Activated gamma-delta T cell (primary cell): ENCODE measurements around the gene MAN1A1.

Experiments used
- DNase-seq: peaks from one replicate; lab custom pipeline; 2025; lab: John Stamatoyannopoulos, UW

The MAN1A1 gene

DNA sequence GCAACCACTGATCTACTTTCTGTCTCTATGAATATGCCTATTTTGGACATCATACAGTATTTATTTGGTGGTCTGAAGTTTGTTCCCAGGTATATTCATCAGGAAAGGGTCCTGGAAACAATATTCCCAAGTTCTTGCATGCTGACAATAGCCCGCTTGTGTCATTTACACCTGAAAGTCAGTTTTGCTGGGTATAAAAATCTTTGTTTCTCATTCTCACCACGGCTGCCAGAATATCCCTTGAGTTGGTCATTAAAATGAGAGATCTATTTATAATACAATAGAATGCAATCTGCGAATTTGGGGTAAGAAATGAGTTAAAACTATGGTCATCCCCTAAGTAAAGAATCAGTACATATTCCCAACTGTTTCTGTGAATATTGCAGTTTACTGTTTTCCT lies 79.0 kb downstream of the MAN1A1 start:
- no peak for DNase-seq

DNA sequence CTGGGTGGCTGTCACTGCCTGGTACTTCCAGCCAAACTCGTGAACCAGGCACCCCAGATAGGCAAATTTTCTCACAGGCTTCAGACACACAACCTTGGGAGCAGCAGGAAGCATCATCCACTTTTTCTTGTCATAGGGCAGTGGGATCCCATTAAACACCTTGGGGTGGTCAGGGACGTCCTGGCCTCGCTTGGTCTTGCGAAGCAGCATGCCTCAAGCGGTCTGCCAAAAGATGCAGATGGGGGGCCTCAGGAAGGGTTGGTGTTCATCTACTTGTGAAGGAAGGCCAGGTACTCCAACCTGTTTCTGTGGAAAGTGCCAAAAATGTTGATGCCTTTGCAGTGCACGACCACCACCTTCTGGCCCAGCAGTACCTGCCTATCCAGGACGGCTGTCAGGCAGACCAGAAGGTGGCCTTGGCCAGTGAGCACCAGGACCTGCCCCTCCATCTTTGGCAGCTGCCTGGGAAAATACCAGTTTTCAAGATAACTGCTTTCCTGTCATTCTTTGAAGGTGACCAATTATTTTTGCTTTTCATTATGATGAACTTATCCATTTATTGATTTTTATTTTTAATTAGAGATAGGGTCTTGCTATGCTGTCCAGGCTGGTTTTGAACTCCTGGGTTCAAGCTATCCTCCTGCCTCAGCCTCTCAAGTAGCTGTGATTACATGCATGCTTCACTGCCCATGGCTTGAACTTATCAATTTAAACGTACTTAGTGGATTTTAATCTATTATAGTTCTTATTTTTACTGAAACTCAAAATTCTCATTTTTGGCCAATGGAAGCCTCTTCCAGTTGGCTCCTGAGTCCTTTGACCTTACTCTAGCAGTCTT lies 80.1 kb downstream of the MAN1A1 start:
- no peak for DNase-seq

DNA sequence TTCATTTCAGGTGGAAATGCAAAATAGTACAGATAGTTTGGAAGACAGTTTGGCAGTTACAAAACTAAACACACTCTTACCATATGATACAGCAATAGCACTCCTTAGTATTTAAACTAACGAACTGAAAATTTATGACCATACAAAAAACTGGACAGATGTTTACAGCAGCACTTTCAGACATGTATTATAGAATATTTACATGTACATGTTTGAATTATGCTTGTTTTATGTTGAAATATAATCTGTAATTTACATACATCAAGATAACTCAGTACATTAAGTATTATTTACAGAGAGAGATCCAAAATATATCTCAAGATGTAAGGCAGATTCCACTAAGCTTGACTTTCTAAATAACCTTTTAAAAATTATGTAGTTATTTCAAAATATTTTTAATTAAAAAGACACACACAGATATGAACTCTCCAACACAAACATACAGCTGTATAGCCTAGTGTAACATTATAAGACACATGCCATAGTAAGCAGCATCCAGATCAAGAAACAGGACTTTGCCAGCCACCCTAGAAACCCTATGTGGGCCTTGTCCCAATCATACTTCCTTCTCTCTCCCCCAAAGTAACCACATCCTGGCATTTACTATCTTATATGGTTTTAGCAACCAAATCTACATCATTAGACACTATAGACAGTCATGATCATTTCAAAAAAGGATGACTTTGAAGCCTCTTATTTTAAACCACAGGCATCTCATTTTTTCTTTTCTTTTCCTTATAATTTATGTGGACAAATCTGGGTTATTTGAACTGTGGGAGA lies 82.2 kb downstream of the MAN1A1 start:
- DNase-seq = no peak

DNA sequence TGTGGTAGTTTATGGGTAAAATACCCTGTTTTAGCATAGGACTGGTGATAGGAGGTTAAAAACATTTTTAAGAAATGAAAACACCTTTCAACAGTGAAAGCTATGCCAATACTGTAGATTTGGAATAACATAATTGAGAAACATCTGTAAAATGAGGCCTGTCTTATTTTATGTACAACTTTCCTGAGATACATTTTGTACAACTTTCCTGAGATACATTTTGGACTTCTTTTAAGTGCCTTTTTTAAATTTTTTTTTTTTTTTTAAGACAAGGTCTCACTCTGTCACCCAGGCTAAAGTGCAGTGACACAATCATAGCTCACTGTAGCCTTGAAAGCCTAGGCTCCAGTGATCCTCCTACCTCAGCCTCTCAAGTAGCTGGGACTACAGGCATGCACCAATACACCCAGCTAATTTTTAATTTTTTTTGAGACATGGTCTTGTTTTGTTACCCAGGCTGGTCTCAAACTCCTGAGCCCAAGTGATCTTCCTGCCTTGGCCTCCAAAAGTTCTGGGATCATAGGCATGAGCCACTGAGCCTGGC lies 84.6 kb downstream of the MAN1A1 start:
- no peak for DNase-seq

DNA sequence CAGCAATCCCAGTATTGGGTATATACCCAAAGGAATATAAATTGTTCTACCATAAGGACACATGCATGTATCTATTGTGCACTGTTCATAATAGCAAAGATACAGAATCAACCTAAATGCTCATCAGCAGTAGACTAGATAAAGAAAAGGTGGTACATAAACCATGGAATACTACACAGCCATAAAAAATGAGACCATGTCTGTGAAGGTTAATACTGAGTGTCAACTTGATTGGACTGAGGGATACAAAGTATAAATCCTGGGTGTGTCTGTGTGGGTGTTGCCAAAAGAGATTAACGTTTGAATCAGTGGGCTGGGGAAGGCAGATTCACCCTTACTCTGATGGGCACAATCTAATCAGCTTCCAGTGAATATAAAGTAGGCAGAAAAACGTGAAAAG lies 86.9 kb downstream of the MAN1A1 start:
- DNase-seq = no peak

DNA sequence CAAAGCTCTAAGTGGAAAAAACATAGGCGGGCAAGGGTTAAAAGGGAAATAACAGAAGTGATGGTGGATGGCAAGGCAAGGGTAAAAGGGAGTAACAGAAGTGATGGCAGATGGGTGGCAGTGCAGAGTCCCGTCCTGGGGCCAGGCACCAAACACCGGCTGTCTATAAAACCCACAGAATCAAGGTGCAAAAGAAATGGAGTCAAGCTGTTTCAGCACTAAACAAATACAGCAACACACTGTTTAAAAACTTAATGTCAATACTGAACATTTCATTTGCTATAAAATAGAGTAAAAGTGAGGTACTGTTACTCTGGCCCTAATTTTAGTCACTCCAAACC lies 87.6 kb downstream of the MAN1A1 start:
- no peak for DNase-seq

DNA sequence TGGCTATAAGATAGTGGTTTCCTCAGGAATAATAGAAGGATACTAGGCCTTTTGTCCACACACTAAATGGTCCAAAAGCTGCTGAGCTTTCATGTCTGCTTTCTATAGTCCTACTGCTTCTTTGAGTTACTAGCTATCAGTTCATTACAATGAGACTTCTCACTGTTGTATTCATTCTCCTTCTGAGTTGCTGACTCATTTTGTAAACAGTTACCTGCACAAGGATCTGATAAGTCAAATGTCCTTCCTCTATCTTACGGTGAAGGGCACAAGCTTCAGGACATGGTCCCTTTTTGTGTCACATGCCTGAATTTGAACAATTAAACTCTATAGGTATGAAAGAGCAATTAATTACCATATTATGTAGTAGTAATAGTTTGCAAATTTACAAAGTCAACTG lies 90.5 kb downstream of the MAN1A1 start:
- no peak for DNase-seq

DNA sequence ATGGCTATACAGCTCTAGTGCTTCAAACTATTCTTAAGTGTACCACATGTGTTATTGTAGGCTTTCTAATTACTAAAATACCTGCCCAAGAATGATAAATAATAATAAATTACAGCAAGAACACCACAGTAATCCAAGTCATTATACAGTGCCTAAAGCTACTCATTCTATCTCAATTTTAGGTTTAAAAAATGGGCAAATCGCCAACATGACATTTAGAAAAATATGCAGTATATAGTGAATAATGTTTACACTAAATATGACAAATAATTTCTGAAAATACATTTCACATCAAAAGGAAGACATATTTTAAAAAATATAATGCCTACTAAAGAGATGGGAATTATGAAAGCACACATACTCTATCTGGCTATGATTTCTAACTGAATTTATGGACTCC lies 91.8 kb downstream of the MAN1A1 start:
- no peak for DNase-seq

DNA sequence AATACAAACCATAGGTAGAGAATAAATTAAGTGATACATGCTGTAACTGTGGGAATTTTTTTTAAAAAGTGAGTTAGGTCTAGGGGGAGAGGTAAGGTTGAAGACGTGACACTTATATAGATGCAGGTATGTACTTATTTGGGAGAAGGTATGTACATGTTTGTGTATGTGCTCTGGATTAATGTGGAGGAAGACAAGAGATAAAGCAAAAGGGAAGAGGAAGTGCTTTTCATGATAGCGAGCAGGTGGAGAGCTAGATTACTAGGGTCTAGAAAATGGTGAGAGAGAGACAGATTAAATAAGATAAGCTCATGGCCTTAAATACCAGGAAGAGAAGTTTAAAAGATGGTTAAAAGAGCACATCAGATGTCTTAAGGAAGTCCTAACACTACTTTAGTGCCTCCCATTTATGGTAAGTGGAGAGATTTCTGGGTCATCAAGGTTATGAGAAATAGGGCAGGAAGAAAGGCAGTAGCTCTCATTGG lies 92.5 kb downstream of the MAN1A1 start:
- DNase-seq = no peak

DNA sequence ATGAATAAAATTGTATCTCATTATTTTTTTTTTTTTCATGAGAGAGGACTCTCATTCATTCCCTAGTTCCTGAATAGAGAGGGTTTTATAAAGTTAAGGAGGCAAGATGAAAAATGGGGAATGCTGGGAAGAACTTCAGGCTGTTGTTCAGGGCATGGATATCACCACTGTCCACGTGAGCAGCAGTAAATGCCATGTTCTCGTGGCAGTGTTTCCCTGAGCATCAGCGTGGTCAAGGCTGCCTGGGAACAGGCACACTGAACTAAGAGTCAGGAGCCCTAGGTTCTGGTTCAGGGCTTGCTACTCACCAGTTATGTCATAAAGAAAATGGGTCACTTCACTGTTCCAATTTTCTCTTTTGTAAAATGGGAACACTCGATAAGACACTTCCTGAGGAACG lies 93.2 kb downstream of the MAN1A1 start:
- no peak for DNase-seq

DNA sequence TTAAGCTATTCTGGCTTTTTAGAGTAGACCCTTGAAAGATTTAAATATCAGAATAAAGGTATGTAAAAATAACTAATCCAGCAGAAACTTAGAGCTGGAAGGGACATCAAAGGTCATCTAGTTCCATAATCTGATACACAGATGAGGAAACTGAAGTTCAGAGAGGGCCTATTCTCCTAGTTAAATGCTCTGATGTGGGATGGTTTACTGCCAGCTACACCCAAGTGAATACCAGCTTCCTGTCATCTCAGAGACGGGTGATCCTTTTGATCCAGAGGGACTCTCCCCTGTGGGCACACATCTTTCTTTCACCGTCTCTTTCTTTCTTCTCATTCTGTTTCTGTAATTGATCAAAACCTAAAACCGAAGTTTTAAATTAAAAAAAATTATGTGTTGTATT lies 94.1 kb downstream of the MAN1A1 start:
- DNase-seq = no peak

DNA sequence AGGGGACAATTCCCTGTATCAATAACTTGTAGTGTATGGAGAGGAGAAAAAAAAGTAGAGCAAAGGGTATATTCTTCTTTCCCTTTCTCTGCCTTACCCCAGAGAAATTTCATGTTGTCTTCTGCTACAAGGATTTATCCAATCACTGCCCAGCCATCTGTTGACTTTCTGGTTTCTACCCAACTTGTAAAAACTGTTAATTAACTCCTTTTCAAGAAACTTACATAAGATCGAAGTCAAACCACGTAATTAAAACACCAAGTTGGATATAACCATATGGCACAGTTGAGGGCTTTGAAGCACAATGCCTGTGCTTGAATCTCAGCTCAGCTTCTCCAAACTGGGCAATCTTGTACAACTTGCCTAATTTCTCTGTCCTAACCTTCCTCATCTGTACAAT lies 99.5 kb downstream of the MAN1A1 start:
- DNase-seq = no peak

DNA sequence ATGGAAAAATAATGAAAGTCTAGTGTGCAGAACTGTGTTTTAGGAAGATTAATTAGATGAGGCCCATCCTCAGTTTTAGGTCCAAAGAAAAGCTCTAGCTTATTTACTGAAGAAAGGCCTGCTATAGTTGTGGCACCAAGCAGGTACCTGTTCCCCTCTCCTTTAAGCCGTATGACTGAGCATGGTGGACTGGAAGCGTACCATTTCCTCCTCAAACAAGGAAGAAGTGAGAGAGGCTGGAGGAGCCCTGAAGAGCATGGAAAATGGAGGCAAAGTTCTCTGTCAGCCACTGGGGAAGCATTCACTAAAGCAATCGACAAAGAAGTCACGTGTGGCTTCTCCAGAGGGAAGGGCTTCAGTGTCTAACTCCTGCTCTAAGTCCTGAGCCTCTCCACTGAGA lies 100.2 kb downstream of the MAN1A1 start:
- no peak for DNase-seq

DNA sequence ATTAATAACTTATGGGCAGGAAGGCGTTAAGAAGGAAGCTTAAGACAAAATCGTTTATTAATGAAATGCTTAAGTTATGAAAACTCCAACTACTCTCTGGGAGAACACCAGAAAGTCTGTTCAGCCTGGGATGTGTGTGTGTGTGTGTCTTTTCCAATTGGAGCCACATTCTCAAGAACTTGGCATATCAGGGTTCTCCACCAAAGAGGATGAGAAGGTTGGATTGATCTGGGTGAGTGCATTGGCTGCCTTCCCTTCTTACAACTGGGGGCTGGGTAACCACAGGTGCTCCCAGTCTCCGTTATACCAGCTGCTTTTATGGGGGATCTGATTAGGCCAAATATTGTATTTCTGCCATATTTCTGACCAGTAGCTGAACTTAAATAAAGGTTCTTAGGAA lies 102.1 kb downstream of the MAN1A1 start:
- DNase-seq = no peak

DNA sequence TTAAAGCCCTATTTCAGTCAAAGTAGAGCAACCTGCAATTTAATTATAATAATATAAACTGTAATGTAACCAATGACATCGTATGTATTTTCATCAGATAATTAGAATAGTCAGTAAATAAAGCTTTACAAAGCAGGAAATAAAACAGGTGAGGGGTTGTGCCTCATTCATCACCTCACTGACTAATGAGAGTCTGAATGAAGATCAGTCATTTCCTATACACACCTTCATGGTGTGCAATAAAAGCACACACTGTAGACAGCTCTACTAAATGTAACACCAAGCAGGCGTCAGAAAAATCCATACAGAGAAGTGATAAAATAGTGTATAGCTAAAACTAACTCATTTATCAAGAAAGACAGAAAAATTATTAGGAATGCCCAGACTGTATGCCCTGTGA lies 105.9 kb downstream of the MAN1A1 start:
- DNase-seq = no peak

DNA sequence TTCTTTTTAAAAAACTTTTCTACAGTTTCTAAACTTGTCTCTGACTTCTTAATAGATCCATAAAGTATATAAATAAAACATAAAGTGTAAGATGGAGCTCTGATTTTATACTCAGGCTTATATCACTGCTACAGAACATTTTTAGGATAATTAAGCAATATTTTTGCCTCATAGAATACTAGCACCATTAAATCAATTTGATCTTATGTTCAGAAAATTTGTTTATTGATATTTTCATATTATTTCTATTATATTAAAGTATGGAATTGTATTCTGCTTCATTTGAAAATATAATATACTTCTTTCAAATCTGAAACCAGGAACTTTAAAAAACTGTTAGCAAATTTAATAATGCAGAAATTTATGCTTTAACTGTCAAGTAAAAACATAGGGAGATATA lies 106.5 kb downstream of the MAN1A1 start:
- DNase-seq = no peak

DNA sequence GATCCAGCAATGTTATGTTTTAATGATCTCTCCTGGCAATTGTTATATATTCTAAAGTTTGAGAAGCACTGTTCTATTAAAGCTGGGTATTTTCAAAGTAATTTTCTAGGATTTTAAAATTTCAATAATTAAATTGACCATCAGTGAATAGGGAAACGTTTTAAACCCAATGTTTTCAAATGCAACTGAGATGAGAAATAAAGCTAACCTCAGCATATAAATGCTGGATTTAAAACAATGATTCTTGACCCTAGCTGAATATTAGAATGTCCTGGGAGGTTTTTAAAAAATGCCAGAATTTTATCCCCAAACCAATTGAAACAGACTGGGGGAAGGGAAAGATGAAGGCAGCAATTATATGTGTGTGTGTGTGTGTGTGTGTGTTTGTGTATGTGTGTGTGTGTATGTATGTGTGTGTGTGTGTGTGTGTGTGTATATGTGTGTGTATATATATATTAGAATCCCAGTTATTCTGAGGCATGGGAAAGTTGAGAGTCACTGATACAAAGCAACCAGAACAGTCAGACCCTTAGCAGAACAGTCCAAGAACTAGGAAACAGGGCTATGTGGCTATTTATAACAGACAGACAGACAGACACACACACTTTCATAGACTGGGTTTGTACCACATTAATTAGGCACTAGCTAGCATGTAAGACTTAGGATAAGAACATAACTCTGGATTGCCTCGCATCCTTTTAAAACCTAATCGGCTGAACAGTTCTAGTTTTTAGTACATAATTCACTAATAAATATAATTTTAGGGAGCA lies 107.8 kb downstream of the MAN1A1 start:
- DNase-seq = no peak

DNA sequence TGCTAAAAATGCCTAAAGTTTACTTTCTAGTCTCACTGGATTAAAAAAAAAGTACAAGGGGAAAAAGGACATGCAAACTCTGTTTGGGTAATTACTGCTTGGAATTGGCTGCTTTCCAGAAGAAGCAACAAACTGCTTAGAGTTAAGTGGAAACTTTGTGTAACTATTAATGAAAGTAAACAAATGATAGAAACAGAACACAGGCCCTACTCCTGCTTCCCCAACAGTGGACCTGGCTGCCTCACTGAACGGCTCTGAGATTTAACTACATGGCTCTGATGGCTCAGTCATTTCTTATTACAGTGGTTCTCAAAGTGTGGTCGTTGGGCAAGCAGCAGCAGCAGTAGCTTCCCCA lies 108.5 kb downstream of the MAN1A1 start:
- no peak for DNase-seq

DNA sequence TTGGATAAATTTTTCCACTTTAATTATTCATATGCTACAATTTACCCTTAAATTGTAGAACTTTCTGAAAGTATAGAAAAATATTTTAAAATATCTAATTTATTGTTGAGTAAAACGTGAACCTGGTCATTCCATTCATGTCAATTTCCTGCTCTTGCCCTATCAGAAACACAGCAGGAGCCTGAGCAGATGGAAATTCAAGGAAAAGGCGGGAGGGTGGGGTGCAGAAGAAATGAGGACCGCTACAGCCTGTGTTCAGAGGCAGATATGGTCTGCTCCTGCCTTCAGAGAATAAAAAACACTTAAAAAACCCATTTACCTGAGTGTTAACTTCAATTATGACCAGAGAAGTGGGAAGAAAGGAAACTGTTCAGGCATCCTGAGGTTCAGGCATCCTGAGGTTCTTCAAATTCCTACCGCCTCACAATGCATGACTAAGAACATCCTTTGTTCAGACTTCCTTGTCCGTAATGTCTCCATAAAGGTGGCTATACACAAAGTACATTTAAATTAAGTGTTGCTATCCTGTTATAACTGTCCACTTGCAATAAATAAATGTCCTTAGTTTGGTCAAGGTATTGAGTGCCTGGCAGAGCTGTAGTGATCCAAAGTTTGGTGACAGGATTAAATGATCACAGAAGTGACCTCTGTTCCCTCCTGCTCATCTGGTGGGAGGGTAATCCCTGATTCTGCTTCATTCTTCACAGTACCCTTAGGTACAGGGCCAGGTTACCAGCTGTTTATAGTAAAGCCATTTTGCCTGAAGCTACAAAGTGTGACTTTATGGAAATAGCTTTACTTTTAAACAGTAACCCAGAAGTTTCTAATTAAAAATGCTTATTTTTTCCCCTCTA lies 109.1 kb downstream of the MAN1A1 start:
- no peak for DNase-seq

DNA sequence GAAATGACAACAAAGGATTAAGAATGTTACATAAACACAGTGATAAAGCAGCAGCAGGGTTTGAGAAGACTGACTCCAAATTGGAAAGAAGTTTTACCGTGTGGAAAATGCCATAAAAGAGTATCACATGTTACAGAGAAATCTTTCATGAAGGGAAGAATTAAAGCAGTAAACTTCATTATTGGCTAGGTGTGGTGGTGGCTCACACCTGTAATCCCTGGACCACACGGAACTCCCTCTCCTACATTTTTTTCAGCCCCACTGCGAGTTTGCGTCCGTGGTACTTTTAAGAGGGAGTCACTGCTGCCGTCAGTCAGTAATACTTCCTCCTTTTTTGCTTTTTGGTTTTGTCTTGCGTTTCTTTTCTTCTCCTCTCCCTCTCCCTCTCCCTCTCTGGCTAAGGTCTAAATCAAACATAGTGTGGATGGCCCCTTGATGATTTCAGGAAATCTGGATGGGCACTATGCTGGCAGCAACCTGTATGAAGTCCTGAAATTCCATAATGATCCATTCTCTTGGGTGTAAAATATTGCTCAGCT lies 112.3 kb downstream of the MAN1A1 start:
- DNase-seq = no peak

DNA sequence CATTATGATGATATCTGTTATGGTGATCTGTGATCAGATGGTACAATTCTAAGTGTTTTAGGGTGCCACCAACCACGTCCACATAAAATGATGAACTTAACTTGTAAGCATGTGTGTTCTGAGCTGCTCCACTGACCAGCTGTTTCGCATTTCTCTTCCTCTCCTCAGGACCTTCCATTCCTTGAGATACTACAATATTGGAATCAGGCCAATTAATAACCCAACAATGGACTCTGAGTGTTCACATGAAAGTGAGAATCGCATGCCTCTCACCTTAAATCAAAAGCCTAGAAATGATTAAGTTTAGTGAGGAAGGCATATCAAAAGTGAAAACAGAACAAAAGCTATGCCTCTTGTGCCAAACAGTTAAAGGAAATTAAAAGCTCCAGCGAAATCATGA lies 114.6 kb downstream of the MAN1A1 start:
- DNase-seq = no peak
